ENCODE measurements around the gene EPX.

DNA sequence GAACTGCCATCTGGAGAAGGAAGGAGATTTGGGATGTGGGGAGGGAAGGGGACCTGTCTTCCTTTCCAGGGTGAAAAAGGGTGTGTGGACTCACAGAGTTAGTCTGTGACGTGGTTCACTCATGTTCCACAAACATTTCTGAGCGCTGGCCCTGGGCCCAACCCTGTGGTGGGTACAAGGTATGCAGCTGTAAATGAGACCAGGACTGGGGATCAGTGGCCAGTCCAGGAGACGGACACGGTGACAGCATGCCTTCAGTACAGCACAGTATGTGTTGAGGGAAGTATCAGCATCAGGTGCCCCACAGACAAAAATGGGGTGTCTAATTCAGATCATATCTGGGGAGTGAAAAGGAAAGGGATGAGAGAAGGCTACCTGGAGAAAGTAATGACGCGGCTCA, 5.5 kb upstream of the EPX start:
- no peak for TF ChIP-seq ZFP30 (CRISPR knock-in tag; IDR thresholded peaks at IDR 0.05)
- no peak for TF ChIP-seq RARB (CRISPR knock-in tag; IDR thresholded peaks at IDR 0.05)
- TF ChIP-seq BACH2 (CRISPR knock-in tag; IDR thresholded peaks at IDR 0.05; ENCODE audit: borderline replicate concordance), result no peak
- TF ChIP-seq CSDC2 (CRISPR knock-in tag; IDR thresholded peaks at IDR 0.05), result no peak
- TF ChIP-seq ISL1 (CRISPR knock-in tag; IDR thresholded peaks at IDR 0.05), result no peak
- TF ChIP-seq, protein P1, sequence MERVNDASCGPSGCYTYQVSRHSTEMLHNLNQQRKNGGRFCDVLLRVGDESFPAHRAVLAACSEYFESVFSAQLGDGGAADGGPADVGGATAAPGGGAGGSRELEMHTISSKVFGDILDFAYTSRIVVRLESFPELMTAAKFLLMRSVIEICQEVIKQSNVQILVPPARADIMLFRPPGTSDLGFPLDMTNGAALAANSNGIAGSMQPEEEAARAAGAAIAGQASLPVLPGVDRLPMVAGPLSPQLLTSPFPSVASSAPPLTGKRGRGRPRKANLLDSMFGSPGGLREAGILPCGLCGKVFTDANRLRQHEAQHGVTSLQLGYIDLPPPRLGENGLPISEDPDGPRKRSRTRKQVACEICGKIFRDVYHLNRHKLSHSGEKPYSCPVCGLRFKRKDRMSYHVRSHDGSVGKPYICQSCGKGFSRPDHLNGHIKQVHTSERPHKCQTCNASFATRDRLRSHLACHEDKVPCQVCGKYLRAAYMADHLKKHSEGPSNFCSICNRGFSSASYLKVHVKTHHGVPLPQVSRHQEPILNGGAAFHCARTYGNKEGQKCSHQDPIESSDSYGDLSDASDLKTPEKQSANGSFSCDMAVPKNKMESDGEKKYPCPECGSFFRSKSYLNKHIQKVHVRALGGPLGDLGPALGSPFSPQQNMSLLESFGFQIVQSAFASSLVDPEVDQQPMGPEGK (CRISPR knock-in tag; IDR thresholded peaks at IDR 0.05; ENCODE audit: borderline replicate concordance), result no peak
- TF ChIP-seq TOX (CRISPR knock-in tag; IDR thresholded peaks at IDR 0.05; ENCODE audit: borderline replicate concordance), result no peak
- TF ChIP-seq, protein P2, sequence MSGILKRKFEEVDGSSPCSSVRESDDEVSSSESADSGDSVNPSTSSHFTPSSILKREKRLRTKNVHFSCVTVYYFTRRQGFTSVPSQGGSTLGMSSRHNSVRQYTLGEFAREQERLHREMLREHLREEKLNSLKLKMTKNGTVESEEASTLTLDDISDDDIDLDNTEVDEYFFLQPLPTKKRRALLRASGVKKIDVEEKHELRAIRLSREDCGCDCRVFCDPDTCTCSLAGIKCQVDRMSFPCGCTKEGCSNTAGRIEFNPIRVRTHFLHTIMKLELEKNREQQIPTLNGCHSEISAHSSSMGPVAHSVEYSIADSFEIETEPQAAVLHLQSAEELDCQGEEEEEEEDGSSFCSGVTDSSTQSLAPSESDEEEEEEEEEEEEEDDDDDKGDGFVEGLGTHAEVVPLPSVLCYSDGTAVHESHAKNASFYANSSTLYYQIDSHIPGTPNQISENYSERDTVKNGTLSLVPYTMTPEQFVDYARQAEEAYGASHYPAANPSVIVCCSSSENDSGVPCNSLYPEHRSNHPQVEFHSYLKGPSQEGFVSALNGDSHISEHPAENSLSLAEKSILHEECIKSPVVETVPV (CRISPR knock-in tag; IDR thresholded peaks at IDR 0.05), result no peak
- TF ChIP-seq ZNF565 (CRISPR knock-in tag; conservative IDR thresholded peaks at IDR 0.05; ENCODE audit: low read depth), result no peak
- TF ChIP-seq, protein P3, sequence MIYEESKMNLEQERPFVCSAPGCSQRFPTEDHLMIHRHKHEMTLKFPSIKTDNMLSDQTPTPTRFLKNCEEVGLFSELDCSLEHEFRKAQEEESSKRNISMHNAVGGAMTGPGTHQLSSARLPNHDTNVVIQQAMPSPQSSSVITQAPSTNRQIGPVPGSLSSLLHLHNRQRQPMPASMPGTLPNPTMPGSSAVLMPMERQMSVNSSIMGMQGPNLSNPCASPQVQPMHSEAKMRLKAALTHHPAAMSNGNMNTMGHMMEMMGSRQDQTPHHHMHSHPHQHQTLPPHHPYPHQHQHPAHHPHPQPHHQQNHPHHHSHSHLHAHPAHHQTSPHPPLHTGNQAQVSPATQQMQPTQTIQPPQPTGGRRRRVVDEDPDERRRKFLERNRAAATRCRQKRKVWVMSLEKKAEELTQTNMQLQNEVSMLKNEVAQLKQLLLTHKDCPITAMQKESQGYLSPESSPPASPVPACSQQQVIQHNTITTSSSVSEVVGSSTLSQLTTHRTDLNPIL (CRISPR knock-in tag; IDR thresholded peaks at IDR 0.05; ENCODE audit: low read depth), result no peak
- TF ChIP-seq ZFP3 (CRISPR knock-in tag; IDR thresholded peaks at IDR 0.05), result no peak
- TF ChIP-seq OSR1 (CRISPR knock-in tag; IDR thresholded peaks at IDR 0.05), result no peak
- TF ChIP-seq ZNF70 (CRISPR knock-in tag; IDR thresholded peaks at IDR 0.05), result no peak

Data from SK-N-SH treated with all-trans-retinoic acid at 6 μM for 48 hours (cell line).